Astrocyte of the hippocampus (primary cell): Measurements from ENCODE around the gene SFXN4.
"Not testable (repeated sequence)": the region's sequence is repeated elsewhere in the genome, so short reads cannot be mapped to it uniquely, and the experiment has no call there.

ENCODE experiments used
- DNase-seq: peaks from one replicate; pipeline ENCODE4 v3.0.0; 2011; ENCODE audit warnings: low read depth, low spot score

SFXN4 gene

DNA sequence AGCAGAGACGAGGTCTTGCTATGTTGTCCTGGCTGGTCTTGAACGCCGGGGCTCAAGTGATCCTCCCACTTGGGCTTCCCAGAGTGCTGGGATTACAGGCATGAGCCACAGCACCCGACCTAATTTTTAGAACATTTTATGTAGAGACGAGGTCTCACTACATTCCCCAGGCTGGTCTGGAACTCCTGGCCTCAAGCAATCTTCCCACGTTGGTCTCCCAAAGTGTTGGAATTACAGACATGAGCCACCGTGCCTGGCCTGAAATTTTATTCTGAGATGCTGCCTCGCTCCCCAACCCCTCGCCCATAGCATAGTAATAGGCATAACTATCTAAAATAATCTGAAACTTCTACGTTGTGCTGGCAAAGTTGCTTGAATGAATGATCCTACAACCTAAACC, 21.9 kb downstream of the SFXN4 start:
- no peak for DNase-seq

DNA sequence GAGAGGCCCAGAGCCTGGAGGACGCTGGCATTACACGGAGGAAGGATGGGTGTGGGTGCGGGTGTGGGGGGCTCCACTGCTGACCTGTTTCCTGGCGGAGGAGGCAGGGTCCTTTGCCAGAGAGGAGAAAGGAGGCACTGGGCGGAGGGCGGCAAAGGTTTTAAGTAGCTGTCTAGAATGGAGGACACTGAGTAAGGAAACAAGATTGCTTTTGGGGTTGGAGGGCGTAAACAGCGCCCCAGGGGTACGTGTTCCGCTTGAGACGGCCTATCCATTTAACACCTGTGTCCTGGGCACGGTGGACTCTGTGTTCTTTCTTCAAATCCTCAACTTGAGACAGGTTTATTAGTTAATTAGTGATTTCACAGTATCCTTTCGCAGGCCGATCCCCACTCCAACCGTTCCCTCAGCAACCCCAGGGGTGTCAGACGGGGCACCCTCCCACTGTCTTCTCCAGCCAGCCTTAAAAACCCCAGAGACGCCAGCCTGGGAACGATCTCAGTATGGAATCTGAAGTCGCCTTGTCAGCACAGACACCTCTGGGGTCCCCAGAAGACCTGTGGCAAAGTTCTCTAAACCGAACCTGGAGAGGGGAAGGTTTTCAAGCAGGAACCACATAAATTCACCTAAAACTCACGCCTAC, 24.8 kb downstream of the SFXN4 start:
- no peak for DNase-seq

DNA sequence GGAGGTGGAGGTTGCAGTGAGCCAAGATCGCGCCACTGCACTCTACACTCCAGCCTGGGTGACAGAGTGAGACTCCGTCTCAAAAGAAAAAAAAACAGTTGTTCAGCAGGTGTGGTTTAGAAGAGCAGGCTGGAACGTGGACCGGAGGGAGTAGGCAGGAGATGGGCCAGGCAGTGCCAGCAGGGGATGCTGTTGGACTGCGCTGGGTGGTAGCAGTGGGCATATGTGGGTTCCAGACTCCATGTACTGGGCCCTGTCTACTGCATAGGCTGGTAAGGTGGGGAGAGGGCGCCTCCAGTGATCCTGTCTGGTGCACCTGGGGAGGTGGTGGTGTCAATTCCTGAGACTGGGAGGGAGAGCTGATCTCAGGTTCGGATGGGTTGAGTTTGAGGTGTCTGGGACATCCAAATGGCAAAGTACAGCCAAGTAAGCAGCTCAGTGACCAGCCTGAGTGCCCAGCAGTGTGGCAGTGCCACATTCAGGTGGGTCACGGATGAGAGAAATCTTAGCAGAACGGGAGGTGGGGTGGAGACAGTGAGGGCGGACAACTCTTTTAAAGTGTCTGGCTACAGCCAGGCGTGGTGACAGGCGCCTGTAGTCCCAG, 25.9 kb downstream of the SFXN4 start:
- peak; percentile 49 for DNase-seq

DNA sequence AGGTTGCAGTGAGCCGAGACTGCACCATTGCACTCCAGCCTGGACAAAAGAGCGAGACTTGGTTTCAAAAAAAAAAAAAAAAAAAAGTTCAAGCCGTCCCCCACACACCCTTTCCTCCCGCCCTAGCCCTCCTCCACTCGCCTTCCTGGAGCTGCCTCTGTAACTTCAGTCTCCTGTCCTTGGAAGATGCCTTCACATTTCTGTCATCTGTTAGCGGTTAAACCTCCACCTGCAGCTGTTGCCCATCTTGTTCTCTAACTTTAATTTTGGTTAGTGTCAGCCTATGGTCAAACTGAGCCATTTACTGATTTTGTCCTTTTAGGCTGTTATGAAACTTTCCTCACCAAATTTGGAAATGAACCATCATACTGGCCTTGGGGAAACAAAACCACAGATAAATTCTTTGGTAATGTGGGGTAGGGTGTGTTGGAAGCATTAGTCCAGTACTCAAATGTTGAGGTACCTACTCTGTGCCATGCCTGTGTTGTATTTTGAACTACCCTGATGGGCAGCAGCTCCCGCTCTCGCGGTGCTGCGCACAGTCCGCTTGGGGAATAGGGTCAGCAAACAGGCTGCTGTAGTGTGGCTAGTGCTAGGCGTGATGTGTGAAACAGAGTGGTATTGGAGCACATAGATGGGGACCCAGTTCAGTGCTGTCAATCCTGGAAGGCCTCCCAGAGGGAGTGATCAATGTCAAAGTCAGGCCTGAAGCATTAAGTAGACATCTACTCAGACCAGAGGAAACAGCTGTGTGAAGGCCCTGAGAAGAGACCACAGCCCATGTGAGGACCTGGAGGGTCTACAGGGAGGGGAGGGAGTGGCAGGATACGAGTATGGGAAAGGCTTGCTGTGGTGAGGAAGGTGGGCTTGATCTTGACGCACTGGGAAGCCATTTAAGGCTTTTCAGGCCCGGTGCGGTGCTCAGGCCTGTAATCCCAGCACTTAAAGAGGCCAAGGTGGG, 26.9 kb downstream of the SFXN4 start:
- DNase-seq: no peak

DNA sequence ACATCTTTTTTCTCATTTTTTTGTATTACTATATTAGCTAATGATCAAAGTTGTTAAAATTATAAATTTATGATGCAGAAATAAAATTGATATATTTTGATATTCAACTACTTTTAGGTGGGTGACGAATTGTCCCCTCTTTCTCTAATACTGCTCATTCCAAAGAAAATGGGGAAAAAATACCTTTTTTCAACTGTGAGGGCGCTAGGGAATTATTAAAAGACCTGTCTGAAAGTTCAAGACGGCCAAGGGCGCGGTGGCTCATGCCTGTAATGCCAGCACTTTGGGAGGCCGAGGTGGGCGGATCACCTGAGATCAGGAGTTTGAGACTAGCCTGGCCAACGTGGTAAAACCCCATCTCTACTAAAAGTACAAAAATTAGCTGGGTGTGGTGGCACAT, 27.6 kb downstream of the SFXN4 start:
- DNase-seq: not testable (repeated sequence)

DNA sequence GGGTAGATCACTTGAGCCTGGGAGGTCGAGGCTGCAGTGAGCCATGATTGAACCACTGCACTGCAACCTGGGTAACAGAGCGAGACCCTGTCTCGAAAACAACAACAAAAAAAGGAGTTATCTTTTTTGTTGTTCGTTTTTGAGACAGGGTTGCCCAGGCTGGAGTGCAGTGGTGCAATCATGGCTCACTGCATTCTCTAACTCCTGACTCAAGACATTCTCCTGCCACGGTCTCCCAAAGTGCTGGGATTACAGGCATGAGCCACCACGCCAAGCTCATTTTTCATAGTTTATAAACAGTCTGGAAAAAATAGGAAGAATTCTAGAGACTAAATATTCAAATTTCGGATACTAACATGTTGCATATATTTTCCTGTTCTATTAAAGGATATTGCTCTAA, 29.4 kb downstream of the SFXN4 start:
- DNase-seq: no peak

DNA sequence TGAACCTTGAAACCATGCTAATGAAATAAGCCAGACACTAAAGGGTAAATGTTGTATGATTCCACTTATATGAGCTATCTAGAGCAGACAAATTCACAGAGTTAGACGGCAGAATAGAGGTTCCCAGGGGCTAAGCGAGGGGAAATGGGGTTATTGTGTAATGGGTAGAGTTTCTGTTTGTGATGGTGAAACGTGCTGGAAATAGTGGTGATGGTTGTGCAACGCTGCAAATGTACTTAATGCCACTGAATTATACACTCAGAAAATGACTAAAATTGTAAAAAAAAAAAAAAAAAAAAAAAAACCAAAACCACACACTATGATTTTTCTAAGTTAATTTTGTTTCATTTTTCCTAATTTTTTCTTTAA, 30.0 kb downstream of the SFXN4 start:
- no peak for DNase-seq

DNA sequence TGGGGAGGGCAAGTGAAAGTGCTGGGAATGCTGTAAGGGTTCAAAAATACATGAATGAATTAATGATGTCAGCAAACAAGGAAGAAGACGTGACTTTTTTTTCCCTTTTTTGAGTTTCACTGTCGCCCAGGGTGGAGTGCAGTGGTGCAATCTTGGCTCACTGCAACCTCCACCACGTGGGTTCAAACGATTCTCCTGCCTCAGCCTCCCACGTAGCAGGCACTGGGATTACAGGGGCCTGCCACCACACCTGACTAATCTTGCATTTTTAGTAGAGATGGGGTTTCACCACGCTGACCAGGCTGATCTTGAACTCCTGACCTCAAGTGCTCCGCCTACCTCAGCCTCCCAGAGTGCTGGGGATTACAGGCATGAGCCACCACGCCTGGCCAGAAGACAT, 31.6 kb downstream of the SFXN4 start:
- DNase-seq: no peak

DNA sequence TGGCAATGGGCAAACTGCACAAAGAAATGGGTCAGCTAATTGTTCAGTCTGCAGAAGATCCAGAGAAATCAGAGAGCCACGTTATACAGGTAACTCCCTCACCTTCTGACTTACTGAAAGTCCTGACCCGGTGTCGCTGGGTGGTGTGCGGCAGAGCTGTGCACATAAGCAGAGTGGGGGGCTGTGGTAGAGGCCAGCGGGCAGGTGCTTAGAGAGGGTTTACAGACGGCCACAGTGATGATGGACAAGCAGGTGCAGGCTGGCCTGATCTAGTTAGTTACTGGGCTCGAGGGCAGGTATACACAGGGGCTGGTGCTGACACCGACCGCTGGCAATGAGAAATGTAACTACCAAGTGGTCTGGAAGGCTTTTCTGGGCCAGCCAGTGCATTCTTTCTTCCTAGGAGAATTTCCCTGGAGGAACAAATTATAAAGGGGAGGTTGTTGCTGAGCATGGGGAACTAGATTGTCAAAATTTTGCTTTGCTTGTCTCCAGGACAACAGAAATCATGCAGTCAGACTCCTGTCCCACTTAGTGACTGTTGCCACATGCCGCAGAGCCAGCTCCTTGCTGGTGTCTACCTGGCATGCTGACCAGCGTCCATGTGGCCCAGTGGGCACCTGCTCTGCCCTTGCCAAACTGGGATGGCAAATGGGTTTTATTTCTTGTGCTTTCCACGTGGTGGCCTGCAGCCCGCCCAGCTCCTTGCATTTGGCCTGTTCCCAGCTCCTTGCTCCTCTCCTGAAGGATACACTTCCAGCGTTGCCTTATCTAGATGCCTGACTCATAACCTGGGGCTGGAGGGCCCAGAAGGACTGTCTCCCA, 32.8 kb downstream of the SFXN4 start:
- no peak for DNase-seq

DNA sequence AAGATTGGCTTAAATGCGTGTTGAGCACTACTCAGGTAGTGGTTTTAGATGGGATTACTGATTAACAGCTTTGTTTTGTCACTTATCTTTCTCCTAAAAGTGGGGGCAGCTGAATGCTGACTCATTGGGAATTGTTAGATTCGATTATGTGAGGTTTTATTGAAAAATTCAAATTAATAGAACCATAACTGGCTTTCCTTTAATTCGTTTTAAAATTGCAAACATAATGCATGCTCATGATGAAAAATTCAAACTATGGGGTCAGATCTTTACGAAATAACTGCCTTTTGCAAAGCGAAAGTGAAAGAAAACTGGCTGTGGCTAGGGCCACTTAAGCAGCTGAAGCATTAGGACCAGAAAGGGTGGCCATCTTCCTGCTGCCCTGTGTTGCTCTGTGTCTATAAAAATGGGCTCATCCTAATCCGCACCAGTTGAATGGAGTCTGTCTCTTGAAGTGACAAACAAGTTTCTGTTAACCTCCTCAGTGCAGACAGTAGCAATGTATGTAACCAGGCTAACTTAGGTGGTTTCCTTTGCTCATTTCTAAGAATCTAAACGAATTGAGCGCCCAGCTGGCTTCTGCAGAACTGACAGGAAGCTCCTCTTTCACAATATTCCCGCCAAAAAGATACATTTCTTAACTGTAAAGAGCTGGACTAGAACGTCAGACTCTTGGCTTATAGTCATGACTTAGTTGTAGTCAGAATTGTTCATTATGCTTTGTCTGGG, 33.8 kb downstream of the SFXN4 start:
- peak; percentile 40 for DNase-seq

DNA sequence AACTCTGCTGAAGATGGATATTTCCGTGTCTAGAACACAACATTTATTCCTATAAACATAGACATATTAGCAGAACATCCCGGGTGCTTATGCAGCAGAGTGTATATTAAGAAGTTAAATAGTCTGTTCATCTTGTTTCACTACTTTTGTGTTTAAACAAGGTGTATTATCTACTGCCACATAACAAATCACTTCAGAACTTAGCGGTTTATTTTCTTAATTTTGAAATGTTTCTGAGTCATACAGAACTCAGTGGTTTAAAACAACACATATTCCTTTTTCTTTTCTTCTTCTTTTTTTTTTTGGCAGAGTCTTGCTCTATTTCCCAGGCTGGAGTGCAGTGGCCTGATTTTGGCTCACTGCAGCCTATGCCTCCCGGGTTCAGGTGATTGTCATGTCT, 35.8 kb downstream of the SFXN4 start:
- no peak for DNase-seq

DNA sequence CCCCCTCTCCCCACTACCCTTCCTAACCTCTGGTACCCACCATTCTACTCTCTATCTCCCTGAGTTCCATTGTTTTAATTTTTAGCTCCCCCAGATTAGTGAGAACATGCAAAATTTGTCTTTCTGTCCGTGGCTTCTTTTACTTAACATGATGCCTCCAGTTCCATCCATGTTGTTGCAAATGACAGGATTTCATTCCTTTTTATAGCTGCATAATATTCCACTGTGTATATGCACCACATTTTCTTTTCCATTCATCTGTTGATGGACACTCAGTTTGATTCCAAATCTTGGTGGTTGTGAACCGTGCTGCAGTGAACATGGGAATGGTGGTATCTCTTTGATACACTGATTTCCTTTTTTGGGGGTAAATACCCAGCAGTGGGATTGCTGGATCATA, 39.6 kb downstream of the SFXN4 start:
- DNase-seq: no peak

DNA sequence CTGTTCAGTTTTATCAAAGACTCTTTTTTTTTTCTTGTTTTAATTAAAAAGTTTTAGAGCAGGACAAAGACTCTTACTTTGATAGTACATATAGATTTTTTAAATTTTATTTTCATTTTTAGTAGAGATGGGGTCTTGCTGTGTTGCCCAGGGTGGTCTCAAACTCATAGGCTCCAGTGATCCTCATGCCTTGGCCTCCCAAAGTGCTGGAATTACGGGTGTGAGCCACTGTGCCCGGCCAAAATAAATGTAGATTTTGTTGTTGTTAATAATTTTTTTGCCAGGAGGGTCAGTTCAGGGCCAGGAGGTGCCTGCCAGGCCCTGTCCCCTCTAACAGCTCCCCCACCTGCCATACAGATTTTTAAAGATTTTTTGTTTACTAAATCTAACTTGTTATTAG, 44.6 kb downstream of the SFXN4 start:
- no peak for DNase-seq

DNA sequence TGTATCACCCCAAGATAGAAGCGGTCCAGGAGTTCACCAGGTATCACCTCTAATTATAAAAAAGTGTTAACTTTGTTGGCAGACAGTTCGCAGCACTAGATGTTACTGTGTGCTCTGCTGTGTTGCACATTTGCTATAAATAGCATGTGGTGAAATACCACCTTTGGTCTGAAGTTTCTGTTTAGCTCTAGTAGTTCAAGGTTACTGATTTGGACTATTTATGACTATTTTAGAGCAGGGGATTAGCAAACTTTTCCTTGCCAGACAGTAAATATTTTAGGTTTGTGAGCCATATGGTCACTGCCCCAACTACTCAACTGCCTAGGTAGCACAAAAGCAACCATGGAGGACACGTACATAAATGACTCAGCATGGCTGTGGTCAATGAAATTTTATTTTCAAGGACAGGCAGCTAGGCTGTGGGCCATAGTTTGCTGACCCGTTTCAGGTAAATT, 45.1 kb downstream of the SFXN4 start:
- DNase-seq: peak; percentile 49

DNA sequence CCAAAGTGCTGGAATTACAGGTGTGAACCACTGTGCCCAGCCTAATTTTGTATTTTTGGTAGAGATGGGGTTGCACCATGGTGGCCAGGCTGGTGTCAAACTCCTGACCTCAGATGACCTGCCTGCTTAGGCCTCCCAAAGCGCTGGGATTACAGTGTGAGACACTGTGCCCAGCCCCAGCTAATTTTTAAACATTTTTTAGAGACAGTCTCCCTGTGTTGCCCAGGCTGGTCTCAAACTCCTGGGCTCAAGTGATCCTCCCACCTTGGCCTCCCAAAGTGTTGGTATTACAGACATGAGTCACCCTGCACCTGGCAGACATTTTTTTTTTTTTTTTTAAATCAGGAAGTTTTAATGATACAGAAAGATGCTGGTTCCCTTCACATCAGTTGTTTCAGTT, 46.1 kb downstream of the SFXN4 start:
- DNase-seq: no peak

DNA sequence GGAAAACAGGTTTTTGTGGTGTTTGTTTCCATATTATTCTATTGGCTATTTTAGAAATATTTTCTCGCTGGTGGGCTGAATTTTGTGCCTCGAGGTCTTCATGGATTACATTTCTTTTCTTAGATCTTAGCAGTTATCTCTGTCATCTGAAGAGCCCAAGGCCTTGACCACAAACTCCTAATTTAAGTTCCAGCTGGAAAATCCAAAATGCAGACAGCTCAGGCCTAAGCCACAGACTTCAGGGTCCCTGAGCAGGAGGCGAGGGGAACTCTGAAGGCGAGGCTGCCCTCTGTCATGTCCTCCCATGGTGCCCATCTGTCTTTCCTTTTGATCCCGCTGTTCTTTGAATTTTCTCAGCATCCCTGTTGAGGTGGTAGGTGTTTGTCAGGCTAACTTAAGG, 47.3 kb downstream of the SFXN4 start:
- no peak for DNase-seq

DNA sequence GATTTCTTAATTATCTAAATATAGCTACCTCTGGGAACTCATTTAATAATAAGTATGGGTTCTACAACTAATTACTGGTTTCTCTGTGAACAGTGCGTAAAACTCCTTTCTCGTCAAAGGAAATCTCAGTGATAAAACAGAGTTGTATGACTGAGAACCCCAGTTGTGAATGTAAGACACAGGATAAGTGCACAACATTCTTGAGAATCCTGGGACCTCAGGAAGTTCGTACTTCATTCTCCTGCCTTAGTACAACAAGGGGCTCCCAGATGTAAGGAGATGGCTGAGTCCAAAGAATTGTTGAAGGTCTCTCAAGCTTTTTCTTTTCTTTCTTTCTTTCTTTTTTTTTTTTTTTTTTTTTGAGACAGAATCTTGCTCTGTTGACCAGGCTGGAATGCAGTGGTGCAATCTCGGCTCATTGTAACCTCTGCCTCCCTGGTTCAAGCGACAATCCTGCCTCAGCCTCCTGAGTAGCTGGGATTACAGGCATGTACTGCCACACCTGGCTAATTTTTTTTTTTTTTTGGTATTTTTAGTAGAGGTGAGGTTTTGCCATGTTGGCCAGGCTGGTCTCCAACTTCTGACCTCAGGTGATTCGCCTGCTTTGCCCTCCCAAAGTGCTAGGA, 49.1 kb downstream of the SFXN4 start:
- DNase-seq: no peak

DNA sequence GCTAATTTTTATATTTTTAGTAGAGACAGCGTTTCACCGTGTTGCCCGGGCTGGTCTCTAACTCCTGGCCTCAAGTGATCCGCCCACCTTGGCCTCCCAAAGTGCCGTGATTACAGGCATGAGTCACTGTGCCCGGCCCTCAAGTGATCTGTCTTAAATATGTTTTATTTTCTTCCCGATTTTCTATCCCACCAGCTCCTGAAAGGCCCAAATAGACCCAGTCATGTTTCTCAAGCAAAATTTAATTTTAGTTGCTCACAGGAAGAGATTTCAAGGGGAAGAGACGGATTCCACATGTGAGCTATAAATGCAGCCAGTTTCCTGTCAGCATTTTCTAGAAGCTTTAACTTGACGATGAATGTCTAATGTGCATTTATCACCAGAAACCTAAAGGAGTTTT, 49.6 kb downstream of the SFXN4 start:
- no peak for DNase-seq

DNA sequence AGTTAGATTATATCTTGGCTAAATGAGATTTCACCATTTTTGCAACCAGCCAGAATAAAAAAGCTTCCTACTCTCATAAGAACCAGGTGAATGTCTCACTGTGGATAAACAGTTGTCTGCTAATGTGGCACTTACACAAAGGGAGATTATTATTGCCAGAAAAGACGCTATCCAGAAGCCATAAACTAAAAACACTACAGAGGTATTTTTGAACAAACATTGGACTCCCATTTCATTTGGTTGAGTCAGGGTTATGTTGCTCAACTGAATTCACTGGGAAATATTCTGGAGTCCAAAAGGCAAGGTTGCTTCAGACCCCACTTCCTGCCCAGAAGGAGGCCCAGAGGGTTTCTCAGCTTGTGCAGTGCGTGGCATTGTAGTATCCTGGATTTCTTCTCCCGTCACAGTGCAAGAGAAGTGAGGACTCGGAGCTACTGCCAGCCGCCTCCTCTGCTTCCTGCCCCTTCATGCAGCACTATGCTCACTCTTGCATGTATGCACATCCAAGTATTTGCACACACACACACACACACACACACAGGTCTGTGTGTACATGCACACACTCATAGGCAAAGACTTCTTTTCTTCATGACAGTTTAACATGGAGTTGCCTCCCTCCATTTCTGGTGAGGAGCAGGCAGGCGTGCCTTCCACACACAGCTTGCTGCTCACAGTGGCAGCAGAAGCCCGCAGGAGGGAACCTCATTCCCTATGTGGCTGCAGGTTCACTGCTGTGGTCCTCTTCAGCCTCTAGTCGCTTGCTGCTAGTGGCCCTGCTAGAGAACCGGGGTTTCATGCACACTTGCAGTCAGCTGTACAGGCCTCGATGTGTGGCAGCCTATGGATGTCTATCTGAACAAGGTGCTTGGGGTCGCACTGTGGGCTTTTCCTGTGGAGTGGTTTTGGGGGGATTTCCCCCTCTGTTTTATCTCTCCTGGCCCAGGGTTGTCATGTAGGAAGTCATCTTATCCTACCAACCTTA, 51.5 kb downstream of the SFXN4 start:
- DNase-seq: peak; percentile 30
